Activated naive CD4-positive, alpha-beta T cell treated with anti-CD3 and anti-CD28 coated beads, Interleukin-2, amount 50 U/mL, for 72 hours (primary cell): ENCODE data around the gene RALBP1. TPM values are rescaled to one million over a fixed set of nuclear protein-coding genes. Genes with fewer than 3 reads are reported as not detected.
"Not testable (repeated sequence)": the region's sequence is repeated elsewhere in the genome, so short reads cannot be mapped to it uniquely, and the experiment has no call there.

Source experiments
- ATAC-seq, 2 donors: fragments of 150-1000 bp; cut with Tn5 transposase; 2 replicates each; pipeline ENCODE4 v1.10.0; 2021; ENCODE audit warnings: mild to moderate bottlenecking in 2 of 2, moderate library complexity in 2 of 2
- DNase-seq, 2 donors: peaks; one replicate each; pipeline ENCODE4 v3.0.0; 2021 to 2022; ENCODE audit warnings: low spot score in 2 of 2
- H3K27ac Mint-ChIP-seq, 2 donors: one replicate each; pipeline ENCODE4 v1.8.0; 2022; ENCODE audit warnings: mild to moderate bottlenecking in 2 of 2, mixed read lengths in 2 of 2
- H3K36me3 Mint-ChIP-seq, 2 donors: one replicate each; pipeline ENCODE4 v1.8.0; 2022; ENCODE audit warnings: mixed read lengths in 2 of 2
- H3K9me3 Mint-ChIP-seq, 2 donors: one replicate each; pipeline ENCODE4 v1.8.0; 2022; ENCODE audit warnings: mixed read lengths in 2 of 2
- total RNA-seq, 2 donors: library from RNA; stranded (reverse); gene quantifications; one replicate each; pipeline ENCODE4 v1.2.3, GENCODE V29; 2022

The RALBP1 gene
- total RNA-seq, 2 donors from 2014 or later = 50.6 to 51.6 TPM

DNA sequence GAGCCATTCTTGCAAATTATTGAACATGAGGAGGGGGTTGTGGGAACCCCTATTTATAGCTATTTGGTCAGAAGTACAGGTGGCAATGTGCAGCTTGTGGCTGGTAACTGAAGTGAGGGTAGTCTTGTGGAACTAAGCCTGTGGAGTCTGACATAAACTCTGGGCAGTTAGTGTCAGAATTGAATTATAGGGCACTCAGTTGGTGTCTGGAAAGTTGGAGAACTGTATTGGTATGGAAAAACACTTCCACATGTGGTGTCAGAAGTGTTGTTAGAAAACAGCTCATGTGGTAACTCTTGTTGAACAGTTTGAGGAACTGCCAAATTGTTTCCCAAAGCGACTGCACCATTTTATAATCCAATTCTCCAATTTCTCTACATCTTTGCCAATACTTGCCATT lies 7.5 kb downstream of the RALBP1 start:
- Mint-ChIP-seq H3K9me3 (peaks cover 4 to 13% of the 10 kb centered on the region in 2 donors), H3K27ac (no peak overlapping the region), H3K36me3 (peaks cover 23 to 32% of the 10 kb centered on the region in 2 donors)
- no peak for ATAC-seq
- DNase-seq = no peak

DNA sequence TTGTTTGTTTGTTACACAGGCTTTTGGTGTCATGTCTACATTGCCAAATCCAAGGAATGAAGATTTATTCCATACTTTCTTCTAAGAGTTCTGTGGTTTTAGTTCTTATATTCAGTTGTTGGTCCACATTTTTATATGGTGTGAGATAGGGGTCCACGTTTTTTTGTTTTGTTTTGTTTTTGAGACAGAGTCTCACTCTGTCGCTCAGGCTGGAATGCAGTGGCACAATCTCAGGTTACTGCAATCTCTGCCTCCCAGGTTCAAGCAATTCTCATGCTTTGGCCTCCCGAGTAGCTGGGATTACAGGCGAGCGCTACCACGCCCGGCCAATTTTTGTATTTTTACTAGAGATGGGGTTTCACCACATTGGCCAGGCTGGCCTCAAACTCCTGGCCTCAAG lies 8.2 kb downstream of the RALBP1 start:
- ATAC-seq (no peak), DNase-seq (no peak)
- H3K27ac Mint-ChIP-seq = no peak overlapping the region
- peaks cover 4 to 19% of the 10 kb centered on the region in 2 donors for H3K9me3 Mint-ChIP-seq
- peaks cover 18 to 32% of the 10 kb centered on the region in 2 donors for H3K36me3 Mint-ChIP-seq

DNA sequence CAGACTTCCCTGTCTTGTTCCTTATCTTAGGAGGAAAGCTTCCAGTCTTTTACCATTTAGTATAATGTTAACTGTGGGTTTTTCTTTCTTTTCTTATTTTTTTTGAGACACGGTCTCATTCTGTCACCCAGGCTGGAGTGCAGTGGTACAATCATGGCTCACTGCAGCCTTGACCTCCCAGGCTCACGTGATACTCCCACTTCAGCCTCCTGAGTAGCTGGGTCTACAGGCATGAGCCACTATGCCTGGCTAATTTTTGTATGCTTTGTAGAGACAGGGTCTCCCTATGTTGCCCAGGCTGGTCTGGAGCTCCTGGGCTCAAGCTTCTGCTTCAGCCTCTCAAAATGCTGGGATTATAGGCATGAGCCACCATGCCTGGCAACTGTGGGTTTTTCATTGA lies 9.5 kb downstream of the RALBP1 start:
- DNase-seq, H3K27ac Mint-ChIP-seq, ATAC-seq: not testable (repeated sequence)
- Mint-ChIP-seq H3K9me3 (peaks cover 4 to 19% of the 10 kb centered on the region in 2 donors), H3K36me3 (peaks cover 11 to 28% of the 10 kb centered on the region in 2 donors)

DNA sequence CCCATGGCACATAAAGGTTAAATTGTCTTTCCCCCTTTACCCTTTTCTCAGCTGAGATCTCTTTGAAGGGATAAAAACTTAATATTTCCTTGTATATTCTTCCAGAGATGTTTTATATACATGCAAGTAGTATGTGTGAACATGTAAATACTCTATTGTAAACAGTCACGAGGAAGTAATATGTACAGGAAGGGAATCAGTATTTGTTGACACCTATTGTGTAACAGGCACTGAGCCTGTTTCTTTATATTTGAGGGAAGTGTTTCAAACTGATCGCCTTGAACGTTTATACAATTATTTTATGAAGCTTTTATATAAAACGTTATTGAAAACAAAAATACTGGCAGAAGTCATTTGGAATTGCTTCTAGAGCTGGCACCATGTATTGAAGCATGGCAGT lies 13.2 kb downstream of the RALBP1 start:
- no peak for DNase-seq
- Mint-ChIP-seq H3K9me3 (peaks cover 4 to 24% of the 10 kb centered on the region in 2 donors), H3K36me3 (peaks cover 22 to 36% of the 10 kb centered on the region in 2 donors)

DNA sequence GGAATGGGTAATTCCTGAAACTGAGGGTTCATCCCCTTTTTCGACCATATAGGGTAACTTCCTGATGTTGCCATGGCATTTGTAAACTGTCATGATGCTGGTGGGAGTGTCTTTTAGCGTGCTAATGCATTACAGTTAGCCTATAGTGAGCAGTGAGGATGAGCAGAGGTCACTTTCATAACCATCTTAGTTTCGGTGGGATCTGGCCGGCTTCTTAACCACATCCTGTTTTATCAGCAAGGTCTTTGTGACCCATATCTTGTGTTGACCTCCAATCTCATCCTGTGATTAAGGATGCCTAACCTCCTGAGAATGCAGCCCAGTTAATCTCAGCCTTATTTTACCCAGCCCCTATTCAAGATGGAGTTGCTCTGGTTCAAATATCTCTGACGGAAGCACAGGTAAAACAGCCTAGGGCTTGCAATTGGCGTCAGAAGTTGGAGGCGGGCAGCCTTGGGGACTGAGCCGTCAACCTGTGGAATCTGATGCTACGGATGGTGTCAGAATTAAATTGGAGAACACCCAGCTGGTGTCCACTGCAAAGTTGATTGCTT lies 19.5 kb downstream of the RALBP1 start:
- Mint-ChIP-seq H3K9me3 (peaks cover 0 to 5% of the 10 kb centered on the region in 2 donors), H3K36me3 (peaks cover 11 to 27% of the 10 kb centered on the region in 2 donors), H3K27ac (peak overlapping the region in 1 of 2 donors; percentile 56)
- no peak for DNase-seq
- peak in 1 of 2 donors; percentile 90 for ATAC-seq

More for the DNA sequence above, 13.2 kb downstream of the RALBP1 start:
- H3K27ac Mint-ChIP-seq = no peak overlapping the region
- no peak for ATAC-seq

DNA sequence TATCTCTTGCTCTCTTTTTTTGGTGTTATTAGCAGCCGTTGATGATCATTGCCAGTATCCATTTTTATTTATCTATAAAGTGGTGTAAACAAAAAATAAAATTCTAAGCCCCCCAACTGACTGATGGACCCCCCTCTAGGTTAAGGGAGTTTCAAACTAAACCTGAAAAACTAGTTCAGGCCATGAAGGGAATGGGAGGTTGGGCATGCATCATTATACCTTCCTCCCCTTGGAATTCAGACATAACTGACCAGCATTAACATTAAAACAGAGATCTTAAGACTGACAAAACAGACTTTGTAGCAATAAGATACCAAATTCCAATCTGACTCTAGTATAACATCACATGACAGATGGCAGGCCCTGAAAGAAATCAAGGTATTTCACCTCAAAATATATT lies 20.2 kb downstream of the RALBP1 start:
- no peak for ATAC-seq
- H3K36me3 Mint-ChIP-seq = peaks cover 11 to 26% of the 10 kb centered on the region in 2 donors
- H3K9me3 Mint-ChIP-seq = peaks cover 0 to 5% of the 10 kb centered on the region in 2 donors
- DNase-seq = no peak
- H3K27ac Mint-ChIP-seq = no peak overlapping the region

DNA sequence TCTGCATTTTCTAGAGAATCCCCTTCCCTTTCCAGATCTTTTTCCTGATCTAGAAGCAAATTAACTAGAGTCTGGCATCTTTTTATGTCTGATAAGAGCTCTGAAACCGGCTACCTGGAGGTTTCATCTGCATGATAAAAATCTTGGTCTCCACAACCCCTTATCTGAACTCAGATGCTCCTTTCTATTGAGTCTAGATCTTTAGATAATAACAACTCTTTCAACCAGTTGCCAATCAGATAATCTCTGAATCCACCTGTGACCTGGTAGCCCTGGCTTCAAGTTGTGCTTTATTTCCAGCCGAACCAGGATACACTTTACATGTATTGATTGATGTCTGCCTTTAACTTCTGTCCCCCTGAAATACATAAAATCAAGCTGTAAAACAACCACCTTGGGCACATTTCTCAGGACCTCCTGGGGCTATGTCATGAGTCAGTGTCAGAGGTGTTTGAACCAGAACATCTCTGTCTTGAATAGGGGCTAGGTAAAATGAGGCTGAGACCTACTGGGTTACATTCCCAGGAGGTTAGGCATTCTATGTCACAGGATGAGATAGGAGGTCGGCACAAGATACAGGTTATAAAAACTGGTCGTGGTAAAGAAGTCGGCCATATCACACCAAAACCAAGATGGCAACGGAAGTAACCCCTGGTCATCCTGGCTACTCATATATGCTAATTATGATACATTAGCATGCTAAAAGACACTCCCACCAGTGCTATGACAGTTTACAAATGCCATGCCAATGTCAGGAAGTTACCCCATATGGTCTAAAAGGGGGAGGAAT lies 20.8 kb downstream of the RALBP1 start:
- ATAC-seq = no peak
- H3K9me3 Mint-ChIP-seq = peaks cover 0 to 3% of the 10 kb centered on the region in 2 donors
- H3K27ac Mint-ChIP-seq = no peak overlapping the region
- DNase-seq = no peak
- peaks cover 11 to 26% of the 10 kb centered on the region in 2 donors for H3K36me3 Mint-ChIP-seq

DNA sequence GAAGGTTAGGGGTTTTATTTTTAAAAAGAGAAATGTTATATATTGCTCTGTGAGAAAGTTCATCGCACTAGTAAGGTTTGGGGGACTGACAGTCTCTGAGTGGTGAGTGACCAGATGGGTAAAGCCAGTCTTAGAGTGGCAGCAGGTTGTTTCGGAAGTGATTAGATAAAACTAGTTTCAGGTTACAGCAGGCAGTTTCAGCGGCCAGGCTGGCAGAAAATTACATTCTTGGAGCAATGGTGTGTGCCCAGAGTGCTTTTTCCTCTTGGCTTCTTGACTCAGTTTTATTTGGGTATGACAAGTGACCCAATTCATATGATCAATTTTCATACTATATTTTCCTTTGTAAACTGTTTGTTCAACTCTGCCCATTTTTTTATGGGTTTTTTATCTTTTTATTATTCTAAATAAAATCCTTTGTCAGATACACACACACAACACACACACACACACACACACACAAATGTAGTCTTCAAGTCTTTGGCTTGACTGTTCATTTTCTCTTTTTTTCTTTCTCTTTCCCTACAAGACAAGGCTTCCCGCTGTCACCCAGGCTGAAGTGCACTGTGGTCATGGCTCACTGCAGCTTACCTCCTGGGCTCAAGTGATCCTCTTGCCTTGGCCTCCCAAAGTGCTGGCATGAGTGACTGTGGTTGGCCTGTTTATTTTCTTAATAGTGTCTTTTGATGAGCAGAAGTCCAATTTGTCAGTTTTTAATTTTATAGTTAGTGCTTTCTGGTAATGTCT lies 30.9 kb downstream of the RALBP1 start:
- Mint-ChIP-seq H3K36me3 (peaks cover 7 to 23% of the 10 kb centered on the region in 2 donors), H3K9me3 (peaks cover 0 to 11% of the 10 kb centered on the region in 2 donors), H3K27ac (no peak overlapping the region)
- DNase-seq (no peak), ATAC-seq (no peak)

DNA sequence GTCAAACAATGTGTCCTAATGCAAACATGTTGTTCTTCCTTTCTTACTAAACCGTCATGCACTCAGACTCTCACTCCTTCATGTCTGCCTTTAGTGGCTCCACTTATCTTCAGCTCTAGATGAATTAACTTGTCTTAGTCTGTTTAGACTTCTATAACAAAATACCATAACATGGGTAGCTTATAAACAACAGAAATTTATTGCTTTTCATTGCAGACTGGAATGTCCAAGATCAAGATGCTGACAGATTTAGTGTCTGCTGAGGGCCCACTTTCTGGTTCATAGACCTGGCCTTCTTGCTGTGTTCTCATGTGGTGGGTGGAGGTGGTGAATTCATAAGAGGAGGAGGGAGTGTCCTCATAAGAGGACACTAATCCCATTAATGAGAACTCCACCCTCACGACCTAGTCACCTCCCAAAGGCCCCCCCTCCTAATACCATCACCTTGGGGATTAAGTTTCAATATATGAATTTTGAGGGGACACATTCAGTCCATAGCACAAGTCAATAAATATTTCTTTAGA lies 32.3 kb downstream of the RALBP1 start:
- Mint-ChIP-seq H3K27ac (peak overlapping the region; percentile 24 to 69), H3K9me3 (peaks cover 0 to 5% of the 10 kb centered on the region in 2 donors), H3K36me3 (peaks cover 7 to 9% of the 10 kb centered on the region in 2 donors)
- ATAC-seq (no peak), DNase-seq (no peak)

DNA sequence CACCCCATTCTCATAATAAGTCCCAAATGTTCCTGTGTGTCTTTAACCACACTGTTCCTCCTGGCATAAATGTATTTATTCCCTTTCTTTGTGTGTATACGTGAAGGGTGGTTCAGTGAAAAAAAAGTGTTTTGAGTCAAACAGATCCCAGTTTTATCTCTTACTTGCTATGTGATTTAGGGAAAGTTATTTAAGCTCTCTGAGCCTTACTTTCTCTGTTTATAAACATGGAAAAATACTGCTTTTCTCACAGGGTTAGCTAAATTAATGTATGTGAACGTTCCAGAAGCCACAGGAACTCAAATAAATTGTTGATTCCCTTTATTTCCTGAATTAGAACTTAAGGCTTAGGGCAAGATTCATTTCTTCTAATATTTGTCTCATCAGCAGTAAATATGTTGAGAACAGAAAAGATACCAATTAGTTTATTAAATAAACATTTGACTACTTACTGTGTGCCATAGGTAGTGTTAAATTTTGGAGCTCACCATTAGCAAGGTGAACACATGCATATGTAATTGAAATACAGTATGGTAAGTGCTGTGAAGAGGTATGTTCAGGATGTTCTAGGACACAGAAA lies 33.2 kb downstream of the RALBP1 start:
- Mint-ChIP-seq H3K36me3 (peaks cover 0 to under 1% of the 10 kb centered on the region in 2 donors), H3K27ac (no peak overlapping the region), H3K9me3 (no peaks in the 10 kb centered on the region)
- ATAC-seq (no peak), DNase-seq (no peak)

DNA sequence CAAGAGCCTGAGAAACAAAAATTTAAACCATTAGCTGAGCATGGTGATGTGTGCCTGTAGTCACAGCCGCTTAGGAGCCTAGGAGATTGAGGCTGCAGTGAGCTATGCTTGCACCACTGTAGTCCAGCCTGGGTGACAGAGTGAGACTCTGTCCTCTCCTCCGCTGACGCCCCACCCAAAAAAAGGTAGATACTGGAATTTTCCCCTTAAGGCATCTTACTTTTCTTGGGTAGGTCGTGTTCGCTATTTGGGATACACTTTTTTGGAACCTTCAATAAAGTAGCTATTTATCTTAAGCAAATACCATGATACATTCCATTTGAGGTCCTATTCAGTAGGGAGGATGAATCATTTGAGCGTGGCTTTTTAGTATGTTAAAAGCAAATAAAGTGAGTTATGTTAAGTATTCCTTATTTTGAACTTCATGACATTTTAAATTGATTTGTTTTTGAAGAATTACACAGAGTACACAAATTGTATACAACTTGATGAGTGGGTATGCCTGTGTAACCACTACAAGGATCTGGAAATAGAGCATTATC lies 38.7 kb downstream of the RALBP1 start:
- DNase-seq = no peak
- no peak for ATAC-seq
- H3K36me3 Mint-ChIP-seq = peaks cover 0 to 4% of the 10 kb centered on the region in 2 donors
- H3K9me3 Mint-ChIP-seq = no peaks in the 10 kb centered on the region
- H3K27ac Mint-ChIP-seq = peak overlapping the region in 1 of 2 donors; percentile 17

DNA sequence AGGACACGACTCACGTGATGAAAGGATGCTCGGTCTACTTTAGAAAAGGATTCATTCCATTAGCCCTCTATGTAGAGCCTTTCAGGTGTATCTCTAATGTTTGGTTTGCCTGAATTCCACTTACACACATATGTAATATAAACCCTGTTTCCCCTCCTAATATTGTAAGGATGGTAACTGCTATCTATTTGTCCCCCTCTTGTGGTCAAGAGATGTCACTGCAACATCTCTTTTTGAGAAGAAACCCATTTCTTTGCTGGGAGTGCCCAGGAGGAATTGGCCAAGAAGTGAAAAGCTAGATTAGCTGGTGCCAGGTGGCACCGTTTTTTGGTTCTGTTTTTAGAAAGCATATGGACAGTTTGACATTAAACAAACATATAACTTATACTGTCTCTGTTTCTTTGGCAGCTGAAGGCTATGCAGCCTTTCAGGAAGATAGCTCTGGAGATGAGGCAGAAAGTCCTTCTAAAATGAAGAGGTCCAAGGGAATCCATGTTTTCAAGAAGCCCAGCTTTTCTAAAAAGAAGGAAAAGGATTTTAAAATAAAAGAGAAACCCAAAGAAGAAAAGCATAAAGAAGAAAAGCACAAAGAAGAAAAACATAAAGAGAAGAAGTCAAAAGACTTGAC lies 41.2 kb downstream of the RALBP1 start:
- Mint-ChIP-seq H3K9me3 (no peaks in the 10 kb centered on the region), H3K27ac (no peak overlapping the region), H3K36me3 (peaks cover 0 to 4% of the 10 kb centered on the region in 2 donors)
- ATAC-seq = peak; percentile 26 to 28
- peak in 1 of 2 donors; percentile 6 for DNase-seq

DNA sequence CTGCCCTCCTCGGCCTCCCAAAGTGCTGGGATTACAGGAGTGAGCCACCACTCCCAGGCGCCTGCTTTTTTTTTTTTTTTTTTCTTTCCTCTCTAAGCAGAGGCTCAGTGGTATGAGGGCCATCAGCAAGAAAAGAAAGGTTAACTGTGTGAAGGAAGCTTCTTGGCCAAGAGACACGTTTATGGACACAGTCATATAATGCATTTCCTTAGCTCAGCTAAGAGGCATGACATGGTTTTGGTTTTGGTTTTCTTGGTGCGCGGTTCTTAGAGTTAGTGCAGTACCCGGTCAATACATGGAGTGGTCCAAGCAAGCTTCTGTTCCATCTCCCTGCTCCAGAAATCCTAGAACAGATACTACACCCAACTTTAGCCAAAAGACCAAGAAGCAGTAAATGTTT lies 42.6 kb downstream of the RALBP1 start:
- no peak for ATAC-seq
- no peak for DNase-seq
- H3K36me3 Mint-ChIP-seq = peaks cover 0 to 4% of the 10 kb centered on the region in 2 donors
- H3K27ac Mint-ChIP-seq = no peak overlapping the region
- H3K9me3 Mint-ChIP-seq = no peaks in the 10 kb centered on the region

DNA sequence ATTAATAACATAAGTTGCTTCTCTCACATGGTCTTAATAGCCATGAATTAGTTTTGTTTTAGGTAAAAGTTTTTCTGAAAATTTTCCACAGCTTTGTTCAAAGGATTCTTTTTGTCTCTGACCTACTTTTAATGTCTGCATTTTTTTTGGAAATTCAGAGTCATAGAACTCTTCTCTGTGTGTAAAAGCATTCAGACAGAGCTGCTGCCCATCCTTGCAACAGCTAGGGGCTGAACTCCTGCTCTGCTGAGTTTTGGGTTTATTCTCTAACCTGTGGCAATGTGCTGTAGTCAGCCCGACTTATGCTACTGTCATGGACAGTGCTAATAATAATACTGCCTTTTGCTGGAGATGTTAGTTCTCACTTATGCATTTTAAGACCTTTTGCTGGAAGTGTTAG lies 44.1 kb downstream of the RALBP1 start:
- H3K9me3 Mint-ChIP-seq = no peaks in the 10 kb centered on the region
- H3K36me3 Mint-ChIP-seq = peaks cover 0 to 4% of the 10 kb centered on the region in 2 donors
- no peak overlapping the region for H3K27ac Mint-ChIP-seq

DNA sequence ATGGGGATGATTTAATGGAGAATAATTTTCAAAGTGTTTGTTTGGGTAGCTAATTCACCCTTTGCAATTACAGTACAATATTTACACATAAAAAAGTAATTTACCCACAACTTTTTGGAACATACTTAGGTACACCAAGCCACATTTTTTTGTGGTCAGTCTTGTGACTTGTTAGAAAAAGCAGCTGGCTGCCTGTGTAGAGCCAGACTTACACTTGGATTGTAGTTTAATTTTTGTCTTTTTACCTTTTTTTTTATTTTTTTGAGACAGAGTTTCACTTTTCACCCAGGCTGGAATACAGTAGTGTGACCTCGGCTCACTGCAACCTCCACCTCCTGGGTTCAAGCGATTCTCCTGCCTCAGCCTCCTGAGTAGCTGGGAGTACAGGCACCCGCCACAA lies 45.4 kb downstream of the RALBP1 start:
- Mint-ChIP-seq H3K9me3 (no peaks in the 10 kb centered on the region), H3K27ac (peak overlapping the region in 1 of 2 donors; percentile 36), H3K36me3 (peaks cover 0 to 4% of the 10 kb centered on the region in 2 donors)
- no peak for DNase-seq
- no peak for ATAC-seq

More for the DNA sequence above, 44.1 kb downstream of the RALBP1 start:
- ATAC-seq (no peak), DNase-seq (no peak)

DNA sequence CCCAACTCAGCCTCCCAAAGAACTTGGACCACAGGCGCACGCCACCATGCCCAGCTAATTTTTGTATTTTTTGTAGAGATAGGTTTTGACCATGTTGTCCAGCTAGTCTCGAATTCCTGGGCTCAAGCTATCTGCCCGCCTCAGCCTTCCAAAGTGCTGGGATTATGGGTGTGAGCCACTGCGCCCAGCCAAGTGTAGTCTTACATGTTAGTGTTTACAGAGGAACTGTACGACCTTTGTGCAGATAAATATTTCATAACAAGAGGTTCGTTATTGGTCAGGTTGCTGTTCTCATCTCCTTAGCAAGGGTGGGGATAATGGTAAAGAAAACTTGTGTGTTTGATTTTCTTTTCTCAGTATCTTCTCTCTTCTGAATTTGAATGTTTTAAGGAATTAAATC lies 46.5 kb downstream of the RALBP1 start:
- H3K9me3 Mint-ChIP-seq = no peaks in the 10 kb centered on the region
- DNase-seq (no peak), ATAC-seq (no peak)
- H3K27ac Mint-ChIP-seq = no peak overlapping the region
- peaks cover 0 to 1% of the 10 kb centered on the region in 2 donors for H3K36me3 Mint-ChIP-seq
